Stimulated activated naive CD4-positive, alpha-beta T cell treated with Interleukin-2 at 50 U/mL for 16 hours (primary cell): ENCODE data around the gene SVIP.

Experiments
- DNase-seq: peaks from one replicate; lab custom pipeline; 2025; lab: John Stamatoyannopoulos, UW

The SVIP gene

DNA sequence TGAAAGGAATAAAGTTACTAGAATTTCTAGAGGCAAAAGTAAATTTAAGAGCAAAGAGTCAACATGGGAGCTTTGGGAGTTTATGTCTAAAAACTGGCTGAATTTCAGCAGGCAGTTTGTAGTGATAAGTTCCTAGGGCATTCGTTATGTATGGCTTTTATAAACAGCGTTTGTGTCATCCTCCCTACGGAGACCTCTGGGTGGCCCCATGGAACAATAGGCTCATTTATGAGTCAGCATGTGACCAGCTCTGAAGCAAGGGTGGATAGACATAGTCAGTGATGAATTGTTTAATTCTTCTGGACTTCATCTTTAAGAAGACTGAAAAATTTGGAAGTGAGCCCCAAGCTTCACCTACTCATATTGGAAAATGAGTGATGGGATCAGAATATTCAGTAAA, 37.1 kb downstream of the SVIP start:
- DNase-seq: no peak

DNA sequence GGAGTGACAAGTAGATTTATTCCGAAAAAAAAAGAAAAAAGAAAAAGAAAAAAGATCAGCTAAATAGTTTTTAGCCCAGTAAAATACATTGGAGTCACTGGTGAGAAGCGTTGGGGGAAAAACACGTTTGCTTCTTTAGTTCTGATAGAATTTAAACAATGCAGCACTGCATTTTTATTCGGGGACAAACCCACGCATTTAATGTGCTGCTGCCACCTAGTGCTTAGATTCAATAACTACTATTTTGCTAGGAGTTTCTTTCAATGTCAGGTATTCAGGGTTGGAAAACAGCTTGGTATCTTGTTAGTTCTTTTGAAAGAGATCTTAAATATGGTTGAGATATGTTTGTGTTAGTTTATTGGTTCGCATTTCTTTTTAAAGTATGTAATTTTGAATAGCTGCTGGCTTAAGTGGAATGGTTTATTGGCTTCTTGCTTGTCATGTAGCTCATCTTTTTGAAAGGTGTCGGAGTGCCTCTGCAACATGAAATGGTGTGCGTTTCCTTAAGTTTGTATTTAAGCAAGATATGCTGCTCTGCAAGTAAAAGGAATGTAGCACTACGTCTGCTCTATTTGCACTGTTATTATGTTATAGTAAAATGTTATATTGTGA, 41.9 kb downstream of the SVIP start:
- DNase-seq: no peak

DNA sequence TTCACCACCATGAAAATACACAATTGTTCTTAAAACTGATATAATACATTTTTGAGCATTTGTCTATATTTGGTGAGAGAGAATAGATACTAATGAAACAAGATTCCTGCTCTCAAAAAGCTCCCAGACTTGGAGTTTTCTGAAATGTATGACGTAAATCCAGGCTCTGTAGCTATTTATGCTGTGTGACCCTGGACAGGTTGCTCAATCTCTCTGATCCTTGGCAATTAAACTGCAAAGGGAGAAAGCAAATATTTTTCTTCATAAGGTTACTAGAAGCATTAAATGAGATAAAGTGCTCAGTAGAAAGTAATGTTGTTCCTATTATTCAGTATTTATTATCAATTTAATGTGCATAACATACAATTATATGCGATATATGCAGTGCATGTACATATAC, 42.5 kb downstream of the SVIP start:
- DNase-seq: no peak

DNA sequence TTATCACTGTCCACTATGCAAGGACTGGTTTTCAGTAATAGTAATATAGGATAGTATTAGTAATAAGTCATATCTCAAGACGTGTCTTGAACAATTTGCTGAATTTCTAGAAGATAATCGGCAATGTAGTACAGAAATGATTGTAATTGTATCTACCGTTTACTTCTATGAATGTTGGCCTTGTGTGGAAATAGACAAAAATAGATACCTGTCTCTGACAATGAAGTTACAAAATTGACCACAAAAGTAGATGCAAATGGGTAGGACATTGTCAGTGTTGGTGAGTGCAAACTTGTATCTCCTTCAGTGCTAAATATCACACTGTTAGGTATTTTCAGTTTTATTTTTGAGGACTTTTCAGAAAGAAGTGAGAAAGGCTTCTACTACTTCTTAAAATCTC, 43.1 kb downstream of the SVIP start:
- no peak for DNase-seq

DNA sequence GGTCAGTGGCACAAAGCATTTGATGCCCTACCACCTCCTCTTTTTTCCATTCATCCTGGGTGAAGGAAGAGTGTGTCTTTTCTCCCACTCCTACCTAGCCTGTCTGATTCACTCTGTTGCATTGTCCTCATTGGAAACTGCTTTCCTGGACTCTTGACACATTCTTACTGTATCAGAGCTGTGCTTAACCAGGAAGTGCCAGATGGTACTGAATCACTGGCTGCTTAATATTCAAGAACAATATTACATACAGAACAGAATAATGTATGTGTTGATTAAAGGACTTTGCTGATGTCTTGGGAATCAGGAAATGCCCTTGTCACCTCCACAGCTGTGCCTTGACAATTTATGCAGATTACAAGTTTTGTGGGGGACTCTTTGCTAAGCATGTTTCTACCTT, 44.4 kb downstream of the SVIP start:
- DNase-seq: no peak

DNA sequence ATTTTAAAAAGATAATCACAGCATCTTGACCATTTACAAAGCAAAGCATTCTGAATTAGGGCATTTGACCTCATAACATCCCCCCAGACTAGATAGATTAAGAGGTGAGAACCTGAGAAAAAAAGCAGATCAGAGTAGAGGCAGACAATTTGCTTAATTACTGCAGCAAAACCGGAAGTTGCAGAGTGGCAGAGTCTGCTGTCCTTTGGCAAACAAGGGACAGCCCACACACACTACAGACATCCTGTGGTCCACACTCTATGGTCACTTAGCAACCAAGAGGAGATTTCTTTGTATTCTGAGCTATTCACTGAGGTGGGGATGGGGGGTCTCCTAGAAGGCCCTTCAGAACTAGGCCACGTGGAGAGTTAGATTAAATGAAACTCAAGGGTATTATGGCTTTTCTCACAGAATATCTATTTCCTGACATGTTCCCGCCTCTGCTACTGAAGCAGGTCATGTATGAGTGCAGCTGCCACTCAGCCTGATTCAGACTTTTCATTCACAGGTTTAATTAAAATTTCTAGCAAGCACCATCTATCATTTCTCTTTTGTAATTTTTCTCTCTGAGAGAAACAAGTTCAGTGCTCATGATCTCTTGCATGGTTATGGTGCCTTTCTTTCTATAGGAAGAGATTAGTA, 48.5 kb downstream of the SVIP start:
- no peak for DNase-seq

DNA sequence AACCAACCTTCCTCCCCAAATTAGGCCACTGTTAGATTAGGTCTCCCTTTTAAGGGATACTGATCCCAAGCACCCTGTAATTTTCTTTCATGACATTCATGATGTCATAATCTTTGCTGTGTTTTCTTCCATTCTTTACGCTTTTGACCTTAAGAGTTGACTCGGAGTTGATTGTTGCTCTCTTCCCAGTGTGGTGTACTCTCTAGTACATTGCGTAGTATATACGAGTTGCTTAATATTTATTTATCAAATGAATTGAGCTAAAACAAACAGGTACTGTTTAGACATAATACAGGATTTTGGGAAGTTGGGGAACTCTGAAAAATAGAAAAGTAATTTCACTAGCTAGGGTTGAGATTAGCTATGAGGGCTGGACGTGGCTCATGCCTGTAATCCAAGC, 49.8 kb downstream of the SVIP start:
- no peak for DNase-seq

DNA sequence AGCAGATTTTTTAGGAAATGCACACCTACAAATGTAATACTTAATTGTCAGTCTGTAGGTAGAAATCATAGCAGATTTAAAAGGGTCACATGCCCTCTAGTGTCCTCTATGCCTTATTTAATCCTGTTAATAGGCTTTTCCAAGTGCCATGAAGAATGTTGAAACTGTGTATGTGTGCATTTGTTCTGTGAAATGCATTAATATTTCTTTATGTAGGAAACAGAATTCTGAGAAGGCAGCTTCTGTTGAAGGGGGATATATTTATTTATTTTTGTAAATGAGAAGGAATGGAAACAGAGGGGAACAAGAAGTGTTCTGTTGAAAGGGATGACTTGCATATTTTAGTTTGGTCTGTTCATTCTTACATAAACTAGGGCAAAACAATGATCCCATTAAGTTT, 51.0 kb downstream of the SVIP start:
- DNase-seq: no peak

DNA sequence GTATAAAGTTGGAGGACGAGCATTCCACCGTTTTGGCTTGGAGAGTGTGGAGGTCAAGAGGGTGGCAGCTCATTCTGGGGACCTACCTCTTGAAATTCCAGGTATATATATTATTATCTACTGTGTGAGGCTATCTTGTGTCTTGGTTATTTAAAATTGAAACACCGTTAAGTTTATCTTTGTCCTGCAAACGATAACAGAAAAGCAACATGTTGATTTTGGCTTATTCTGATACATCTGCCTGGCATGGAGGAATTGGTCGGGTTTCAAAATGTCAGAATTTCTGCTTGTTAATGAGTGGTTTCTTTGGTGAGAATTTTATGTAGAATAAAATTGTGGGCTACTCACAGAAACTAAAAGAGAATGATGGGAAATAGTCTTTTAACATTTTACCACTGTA, 54.4 kb downstream of the SVIP start:
- DNase-seq: no peak

DNA sequence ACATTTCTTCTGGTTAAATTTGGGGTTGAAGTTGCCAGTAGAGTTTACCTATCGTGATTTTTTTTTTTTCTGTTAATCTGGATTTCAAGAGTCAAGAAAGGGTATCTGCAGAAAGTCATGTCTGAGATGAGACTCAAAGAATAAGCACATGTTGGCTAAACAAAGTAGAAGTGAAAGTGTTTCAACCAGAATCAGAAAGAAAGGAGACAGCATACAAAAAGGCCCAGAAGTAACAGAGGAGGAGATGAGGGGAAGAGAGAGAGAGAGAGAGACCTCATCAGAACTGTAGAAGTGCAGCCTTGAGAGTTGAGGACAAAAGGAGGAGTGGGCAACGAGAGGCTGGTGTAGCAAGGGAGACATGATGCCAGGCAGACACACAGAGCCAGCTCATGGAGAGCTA, 54.9 kb downstream of the SVIP start:
- DNase-seq: no peak

DNA sequence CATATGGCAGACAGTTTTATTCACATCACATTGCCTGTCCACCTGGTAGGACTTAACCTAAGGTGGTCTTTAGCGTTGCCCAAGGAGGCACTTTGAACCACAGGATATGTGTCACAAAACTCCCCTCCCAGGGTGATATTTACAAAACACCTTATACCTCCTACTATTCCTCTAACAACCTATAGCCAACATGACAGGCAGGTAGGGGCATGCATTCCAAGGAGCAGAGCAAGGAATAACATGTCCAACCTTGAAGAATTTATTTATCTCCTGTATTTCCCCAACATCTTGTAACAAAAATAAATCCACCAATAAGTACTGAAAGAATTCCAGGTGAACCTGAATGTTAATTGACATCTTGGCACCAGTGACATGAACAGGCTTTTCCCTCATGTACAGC, 60.5 kb downstream of the SVIP start:
- no peak for DNase-seq
